Measurements from ENCODE around the gene CCL13.

DNA sequence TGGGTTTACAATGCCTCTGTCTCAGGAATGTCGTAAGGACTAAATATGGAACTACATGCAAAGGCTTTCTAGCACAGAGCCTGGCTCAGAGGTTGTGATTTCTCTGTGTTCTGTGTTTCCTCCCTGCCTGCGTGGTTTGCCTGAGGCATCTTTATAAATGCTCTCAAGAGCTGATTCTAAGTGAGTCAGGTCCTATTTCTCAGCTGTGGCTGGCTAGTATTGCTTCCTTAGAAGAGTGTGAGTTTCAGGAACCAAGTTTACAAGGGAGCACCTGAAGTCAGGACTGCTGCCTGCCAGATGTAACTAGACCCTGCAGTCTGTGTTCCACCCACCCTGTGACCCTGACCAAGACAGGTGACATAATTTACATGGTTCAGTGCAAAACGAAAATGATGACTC lies 14.7 kb downstream of the CCL13 start:
- TF ChIP-seq POLR2A (IDR thresholded peaks at IDR 0.05), result no peak
- TF ChIP-seq, protein P1, sequence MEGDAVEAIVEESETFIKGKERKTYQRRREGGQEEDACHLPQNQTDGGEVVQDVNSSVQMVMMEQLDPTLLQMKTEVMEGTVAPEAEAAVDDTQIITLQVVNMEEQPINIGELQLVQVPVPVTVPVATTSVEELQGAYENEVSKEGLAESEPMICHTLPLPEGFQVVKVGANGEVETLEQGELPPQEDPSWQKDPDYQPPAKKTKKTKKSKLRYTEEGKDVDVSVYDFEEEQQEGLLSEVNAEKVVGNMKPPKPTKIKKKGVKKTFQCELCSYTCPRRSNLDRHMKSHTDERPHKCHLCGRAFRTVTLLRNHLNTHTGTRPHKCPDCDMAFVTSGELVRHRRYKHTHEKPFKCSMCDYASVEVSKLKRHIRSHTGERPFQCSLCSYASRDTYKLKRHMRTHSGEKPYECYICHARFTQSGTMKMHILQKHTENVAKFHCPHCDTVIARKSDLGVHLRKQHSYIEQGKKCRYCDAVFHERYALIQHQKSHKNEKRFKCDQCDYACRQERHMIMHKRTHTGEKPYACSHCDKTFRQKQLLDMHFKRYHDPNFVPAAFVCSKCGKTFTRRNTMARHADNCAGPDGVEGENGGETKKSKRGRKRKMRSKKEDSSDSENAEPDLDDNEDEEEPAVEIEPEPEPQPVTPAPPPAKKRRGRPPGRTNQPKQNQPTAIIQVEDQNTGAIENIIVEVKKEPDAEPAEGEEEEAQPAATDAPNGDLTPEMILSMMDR (IDR thresholded peaks at IDR 0.05), result no peak

Measured in uterus (tissue), 2 donors.